OCI-LY3 (cell line): Measurements from ENCODE around the gene ENTREP1.

Source experiments
- H2AFZ ChIP-seq: fragments of 200-600, 300-600 bp; shearing (Covaris generic); 2 replicates; pipeline ENCODE4 v1.6.0; 2014; ENCODE audit warnings: antibody characterized with exemption, low read depth, low read length
- H3K27ac ChIP-seq: fragments of 200-600, 300-600 bp; sonication (generic); 2 replicates; pipeline ENCODE4 v1.5.1; 2014; ENCODE audit warnings: mild to moderate bottlenecking, low read length, moderate library complexity, mixed read lengths
- H3K27me3 ChIP-seq: fragments of 200-600, 300-600 bp; sonication (generic); 2 replicates; pipeline ENCODE4 v1.6.1; 2014; ENCODE audit warnings: low read depth, low read length, mixed read lengths
- H3K36me3 ChIP-seq: fragments of 200-600, 300-600 bp; sonication (generic); replicated peaks from 2 replicates; pipeline ENCODE3; 2014; ENCODE audit warnings: low read depth, low read length, mixed read lengths
- H3K4me1 ChIP-seq: fragments of 300-600, 200-600 bp; sonication (generic); 2 replicates; pipeline ENCODE4 v1.6.1; 2014; ENCODE audit warnings: low read length, mixed read lengths
- H3K4me2 ChIP-seq: fragments of 200-600, 300-600 bp; sonication (generic); 2 replicates; pipeline ENCODE4 v1.6.1; 2014; ENCODE audit warnings: low read length, mixed read lengths
- H3K4me3 ChIP-seq: fragments of 300-600, 200-600 bp; sonication (generic); 2 replicates; pipeline ENCODE4 v1.5.1; 2014; ENCODE audit warnings: antibody characterized with exemption, mild to moderate bottlenecking, low read length, moderate library complexity
- H3K79me2 ChIP-seq: fragments of 300-600, 200-600 bp; shearing (Covaris generic); 2 replicates; pipeline ENCODE4 v1.6.1; 2014; ENCODE audit warnings: mild to moderate bottlenecking, low read length, mixed read lengths
- H3K9ac ChIP-seq: fragments of 300-600, 200-600 bp; shearing (Covaris generic); 2 replicates; pipeline ENCODE4 v1.6.0; 2014; ENCODE audit warnings: mild to moderate bottlenecking, low read length, moderate library complexity
- H3K9me3 ChIP-seq: fragments of 200-600, 300-600 bp; shearing (Covaris generic); 2 replicates; pipeline ENCODE4 v1.6.1; 2014; ENCODE audit warnings: low read length, mixed read lengths; ENCODE audit not compliant: insufficient read depth
- H4K20me1 ChIP-seq: fragments of 200-600, 300-600 bp; sonication (generic); 2 replicates; pipeline ENCODE4 v1.6.1; 2016; ENCODE audit warnings: low read length, mixed read lengths; ENCODE audit not compliant: insufficient read depth
- EZH2phosphoT487 ChIP-seq: fragments of 200-600 bp; shearing (Covaris generic); IDR thresholded peaks from 2 replicates; pipeline ENCODE4 v1.6.1; 2018; ENCODE audit warnings: antibody characterized with exemption, mixed run types, low read depth
- TF ChIP-seq, protein P1 (sequence below): fragments of 200-600, 300-600 bp; sonication (generic); IDR thresholded peaks from 2 replicates; pipeline ENCODE4 v1.5.1; 2014; ENCODE audit warnings: antibody characterized with exemption, low read length, low read depth

The ENTREP1 gene

GRCh38 chr9:69376651-69377050 lies 51.6 kb downstream of the ENTREP1 start:
- H3K9me3 ChIP-seq, result no peaks in the 10 kb centered on the region
- no peak overlapping the region for H3K4me2 ChIP-seq
- no peak overlapping the region for H3K4me3 ChIP-seq
- H3K27me3 ChIP-seq, result peaks cover 17% of the 10 kb centered on the region; the same call in 1 of the 2 replicates
- no peaks in the 10 kb centered on the region for H3K79me2 ChIP-seq
- H4K20me1 ChIP-seq, result no peaks in the 10 kb centered on the region
- H3K4me1 ChIP-seq, result peaks cover 1% of the 10 kb centered on the region; the same call in 1 of the 2 replicates
- H2AFZ ChIP-seq, result no peak overlapping the region
- H3K36me3 ChIP-seq, result no peaks in the 10 kb centered on the region
- TF ChIP-seq EZH2phosphoT487, result no peak
- TF ChIP-seq, protein P1, sequence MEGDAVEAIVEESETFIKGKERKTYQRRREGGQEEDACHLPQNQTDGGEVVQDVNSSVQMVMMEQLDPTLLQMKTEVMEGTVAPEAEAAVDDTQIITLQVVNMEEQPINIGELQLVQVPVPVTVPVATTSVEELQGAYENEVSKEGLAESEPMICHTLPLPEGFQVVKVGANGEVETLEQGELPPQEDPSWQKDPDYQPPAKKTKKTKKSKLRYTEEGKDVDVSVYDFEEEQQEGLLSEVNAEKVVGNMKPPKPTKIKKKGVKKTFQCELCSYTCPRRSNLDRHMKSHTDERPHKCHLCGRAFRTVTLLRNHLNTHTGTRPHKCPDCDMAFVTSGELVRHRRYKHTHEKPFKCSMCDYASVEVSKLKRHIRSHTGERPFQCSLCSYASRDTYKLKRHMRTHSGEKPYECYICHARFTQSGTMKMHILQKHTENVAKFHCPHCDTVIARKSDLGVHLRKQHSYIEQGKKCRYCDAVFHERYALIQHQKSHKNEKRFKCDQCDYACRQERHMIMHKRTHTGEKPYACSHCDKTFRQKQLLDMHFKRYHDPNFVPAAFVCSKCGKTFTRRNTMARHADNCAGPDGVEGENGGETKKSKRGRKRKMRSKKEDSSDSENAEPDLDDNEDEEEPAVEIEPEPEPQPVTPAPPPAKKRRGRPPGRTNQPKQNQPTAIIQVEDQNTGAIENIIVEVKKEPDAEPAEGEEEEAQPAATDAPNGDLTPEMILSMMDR, result no peak
- no peak overlapping the region for H3K9ac ChIP-seq
- H3K27ac ChIP-seq, result no peak overlapping the region

GRCh38 chr9:69377291-69377690 lies 52.3 kb downstream of the ENTREP1 start:
- Histone ChIP-seq H3K79me2 (no peaks in the 10 kb centered on the region), H3K27me3 (peaks cover 23% of the 10 kb centered on the region), H3K4me3 (no peak overlapping the region), H2AFZ (no peak overlapping the region), H3K27ac (no peak overlapping the region), H3K4me1 (no peaks in the 10 kb centered on the region), H4K20me1 (no peaks in the 10 kb centered on the region), H3K9ac (no peak overlapping the region), H3K4me2 (no peak overlapping the region), H3K36me3 (no peaks in the 10 kb centered on the region), H3K9me3 (no peaks in the 10 kb centered on the region)
- no peak for TF ChIP-seq EZH2phosphoT487
- TF ChIP-seq, protein P1, result no peak

GRCh38 chr9:69377981-69378380 lies 53.0 kb downstream of the ENTREP1 start:
- H4K20me1 ChIP-seq, result no peaks in the 10 kb centered on the region
- H3K36me3 ChIP-seq, result no peaks in the 10 kb centered on the region
- no peaks in the 10 kb centered on the region for H3K9me3 ChIP-seq
- no peak overlapping the region for H3K9ac ChIP-seq
- H3K4me2 ChIP-seq, result no peak overlapping the region
- H3K4me3 ChIP-seq, result no peak overlapping the region
- no peak overlapping the region for H3K27ac ChIP-seq
- H2AFZ ChIP-seq, result no peak overlapping the region
- H3K79me2 ChIP-seq, result no peaks in the 10 kb centered on the region
- no peaks in the 10 kb centered on the region for H3K4me1 ChIP-seq
- TF ChIP-seq EZH2phosphoT487, result no peak
- TF ChIP-seq, protein P1, result no peak
- H3K27me3 ChIP-seq, result peaks cover 29% of the 10 kb centered on the region

DNA sequence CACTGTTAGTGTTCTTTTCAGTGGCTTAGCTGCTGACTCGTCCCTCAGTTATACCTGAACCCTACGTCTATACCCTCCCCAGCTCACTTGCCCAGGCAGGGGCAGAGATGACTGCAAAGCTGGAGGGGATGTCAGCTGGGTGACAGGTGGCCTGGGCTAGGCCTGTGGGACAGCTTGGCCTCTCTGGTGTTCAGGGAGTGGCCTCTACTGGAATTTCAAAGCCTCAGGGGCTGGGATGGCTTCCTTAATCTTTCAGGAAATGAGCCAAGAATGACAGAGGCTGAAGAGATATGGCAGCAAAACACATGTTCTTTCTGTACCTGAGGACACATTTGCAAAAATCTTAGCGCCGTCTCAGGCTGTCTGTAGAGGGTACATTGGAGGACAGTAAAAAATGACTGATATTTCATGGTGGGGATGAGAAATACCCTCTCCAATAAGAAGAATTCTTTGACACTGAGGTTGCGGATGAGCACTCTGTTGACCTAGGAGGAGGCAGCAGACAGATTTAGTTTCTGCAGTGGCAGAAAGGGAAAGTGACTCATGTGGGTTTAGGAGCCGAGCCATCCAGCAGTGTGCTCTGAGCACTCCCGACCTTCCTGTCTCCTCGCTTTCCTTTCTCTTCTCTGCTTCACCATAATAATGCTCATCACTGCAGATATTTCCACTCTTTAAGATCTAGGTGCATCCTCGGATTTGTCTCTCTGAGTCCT lies 54.4 kb downstream of the ENTREP1 start:
- H2AFZ ChIP-seq, result no peak overlapping the region
- TF ChIP-seq, protein P1, result no peak
- TF ChIP-seq EZH2phosphoT487, result no peak

More for the DNA sequence above, 54.4 kb downstream of the ENTREP1 start:
- no peaks in the 10 kb centered on the region for H3K4me1 ChIP-seq
- H3K79me2 ChIP-seq, result no peaks in the 10 kb centered on the region
- H3K36me3 ChIP-seq, result no peaks in the 10 kb centered on the region
- no peak overlapping the region for H3K27ac ChIP-seq
- H3K27me3 ChIP-seq, result peaks cover 37% of the 10 kb centered on the region
- no peak overlapping the region for H3K4me2 ChIP-seq
- no peaks in the 10 kb centered on the region for H4K20me1 ChIP-seq
- H3K9me3 ChIP-seq, result no peaks in the 10 kb centered on the region
- no peak overlapping the region for H3K9ac ChIP-seq
- H3K4me3 ChIP-seq, result no peak overlapping the region
